A172 (cell line): ENCODE measurements around the gene SLC6A12. TPM values are rescaled to one million over a fixed set of nuclear protein-coding genes. Genes with fewer than 3 reads are reported as not detected.
"Not testable (repeated sequence)": the region's sequence is repeated elsewhere in the genome, so short reads cannot be mapped to it uniquely, and the experiment has no call there.

ENCODE experiments used
- DNase-seq: peaks from one replicate; pipeline ENCODE4 v3.0.0-alpha.2; 2015; ENCODE audit warnings: low spot score
- total RNA-seq: library from RNA; depleted of rRNA; stranded (reverse); fragments of >200 nt; shearing (Covaris generic); gene quantifications from 2 replicates; pipeline ENCODE4 v1.2.3, GENCODE V29; 2014; rRNA removed

The SLC6A12 gene
- 0.10 TPM in 1 of 2 replicates, not detected in the other for total RNA-seq

- DNase-seq = no peak
Measured at GRCh38 chr12:214003-214741, at the start of gene SLC6A12. Gene SLC6A12 (minus strand): TSS chr12:214157. CDS start chr12:209986, 4,171 bp downstream.

- no peak for DNase-seq
Measured at GRCh38 chr12:263574-263973, 49.6 kb upstream of the SLC6A12 start.

- no peak for DNase-seq
Measured at GRCh38 chr12:262817-263216, 48.9 kb upstream of the SLC6A12 start, which contains the start of gene SLC6A13. Gene SLC6A13 (minus strand): TSS chr12:262836. CDS start chr12:260052, 2,784 bp downstream.

GRCh38 chr12:262113-262512, 48.2 kb upstream of the SLC6A12 start:
- no peak for DNase-seq

- DNase-seq = no peak
Measured at GRCh38 chr12:257521-258321, 43.8 kb upstream of the SLC6A12 start.

GRCh38 chr12:256958-257357, 43.0 kb upstream of the SLC6A12 start:
- DNase-seq = no peak

GRCh38 chr12:256225-256624, 42.3 kb upstream of the SLC6A12 start:
- DNase-seq = no peak

GRCh38 chr12:254912-255311, 41.0 kb upstream of the SLC6A12 start:
- no peak for DNase-seq

GRCh38 chr12:254039-254438, 40.1 kb upstream of the SLC6A12 start:
- no peak for DNase-seq

- DNase-seq = no peak
Measured at GRCh38 chr12:253116-253831, 39.3 kb upstream of the SLC6A12 start.

- no peak for DNase-seq
Measured at GRCh38 chr12:252636-253035, 38.7 kb upstream of the SLC6A12 start.

- DNase-seq = no peak
Measured at GRCh38 chr12:247271-247670, 33.3 kb upstream of the SLC6A12 start.

- no peak for DNase-seq
Measured at GRCh38 chr12:243381-243780, 29.4 kb upstream of the SLC6A12 start.

- no peak for DNase-seq
Measured at GRCh38 chr12:242496-242895, 28.5 kb upstream of the SLC6A12 start.

- DNase-seq = no peak
Measured at GRCh38 chr12:241266-241665, 27.3 kb upstream of the SLC6A12 start.

GRCh38 chr12:240566-240965, 26.6 kb upstream of the SLC6A12 start:
- DNase-seq = no peak

- DNase-seq = no peak
Measured at GRCh38 chr12:238736-239398, 24.9 kb upstream of the SLC6A12 start.

- DNase-seq = no peak
Measured at GRCh38 chr12:238116-238515, 24.2 kb upstream of the SLC6A12 start.

- DNase-seq = no peak
Measured at GRCh38 chr12:237026-237815, 23.3 kb upstream of the SLC6A12 start.

GRCh38 chr12:236445-236844, 22.5 kb upstream of the SLC6A12 start:
- DNase-seq = no peak

- DNase-seq = not testable (repeated sequence)
Measured at GRCh38 chr12:235967-236366, 22.0 kb upstream of the SLC6A12 start.
